Measurements from ENCODE around the gene TFEC. TPM values are rescaled to one million over a fixed set of nuclear protein-coding genes. Genes with fewer than 3 reads are reported as not detected.

TFEC gene
- polyA plus RNA-seq, 1 of the 3 experiments (the other 2 are of a cell fraction), result not detected

DNA sequence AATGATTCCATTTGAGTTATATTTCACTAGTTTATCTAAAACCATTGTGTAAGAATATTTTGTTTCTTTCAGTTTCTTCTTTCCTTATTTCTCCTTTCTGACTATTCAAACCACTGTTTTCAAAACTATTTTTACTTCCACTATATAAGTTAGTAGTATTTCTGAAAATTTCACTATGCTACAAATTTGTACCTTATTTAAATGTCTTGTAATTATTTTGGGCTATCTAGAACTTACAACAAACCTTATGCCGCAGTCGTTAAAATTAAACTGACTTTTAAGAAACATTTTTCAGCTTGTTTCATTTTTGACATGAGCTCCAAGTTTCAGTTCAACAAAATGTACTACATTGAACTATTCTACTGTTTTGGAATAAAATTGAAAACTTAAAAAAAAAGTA, 1.8 kb downstream of the TFEC start:
- TF ChIP-seq, protein P1, sequence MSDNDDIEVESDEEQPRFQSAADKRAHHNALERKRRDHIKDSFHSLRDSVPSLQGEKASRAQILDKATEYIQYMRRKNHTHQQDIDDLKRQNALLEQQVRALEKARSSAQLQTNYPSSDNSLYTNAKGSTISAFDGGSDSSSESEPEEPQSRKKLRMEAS (IDR thresholded peaks at IDR 0.05; ENCODE audit: low read depth), result no peak
- no peak for TF ChIP-seq TCF12 (IDR thresholded peaks at IDR 0.05)
- no peak for TF ChIP-seq GABPA (IDR thresholded peaks at IDR 0.05; ENCODE audit: low read depth)
- TF ChIP-seq MEF2A (IDR thresholded peaks at IDR 0.05; ENCODE audit: borderline replicate concordance, low read depth), result no peak
- TF ChIP-seq FOXJ3 (CRISPR knock-in tag; IDR thresholded peaks at IDR 0.05), result no peak
- no peaks in the 10 kb centered on the region for H3K9me2 ChIP-seq
- ChIA-PET CTCF (interaction anchor here (1.0 kb wide), 1 partner anchor 45 kb away, joined by 3 read pairs; no protein-coding TSS in a partner anchor), POLR2A (no interaction called here)
- no peaks in the 10 kb centered on the region for H3K27me3 ChIP-seq (ENCODE audit: insufficient read depth)
- 7% methylated on average over 2 of the region's 2 CpGs for WGBS (ENCODE audit: low lambda C conversion rate)
- H3F3A ChIP-seq (replicated peaks; ENCODE audit: insufficient read depth), result no peaks in the 10 kb centered on the region
- peaks cover 0 to 3% of the 10 kb centered on the region in 2 experiments; a peak in 1 of 4 replicates for H3K4me1 ChIP-seq (ENCODE audit: control insufficient read depth in 1 of 2, insufficient read depth in 2 of 2, low read depth in 1 of 2, low read length in 1 of 2)
- no peaks in the 10 kb centered on the region for H3K9me3 ChIP-seq
- no peak overlapping the region for H2AFZ ChIP-seq (ENCODE audit: low read depth)
- DNase-seq, result no peak
- no peak overlapping the region for H3K27ac ChIP-seq (ENCODE audit: low read depth in 2 of 2, low read length in 1 of 2)
- H3K4me3 ChIP-seq (ENCODE audit: low read depth in 2 of 2, low read length in 1 of 2), result no peak overlapping the region
- no peaks in the 10 kb centered on the region for H3K36me3 ChIP-seq (replicated peaks in 1 of 2; ENCODE audit: control insufficient read depth in 1 of 2, insufficient read depth in 2 of 2, low read length in 1 of 2)
- H3K9ac ChIP-seq, result no peak overlapping the region
- no peaks in the 10 kb centered on the region for H4K20me1 ChIP-seq (ENCODE audit: insufficient read depth)
- no peak overlapping the region for H3K4me2 ChIP-seq
- no peaks in the 10 kb centered on the region for H3K79me2 ChIP-seq (ENCODE audit: insufficient read depth)

DNA sequence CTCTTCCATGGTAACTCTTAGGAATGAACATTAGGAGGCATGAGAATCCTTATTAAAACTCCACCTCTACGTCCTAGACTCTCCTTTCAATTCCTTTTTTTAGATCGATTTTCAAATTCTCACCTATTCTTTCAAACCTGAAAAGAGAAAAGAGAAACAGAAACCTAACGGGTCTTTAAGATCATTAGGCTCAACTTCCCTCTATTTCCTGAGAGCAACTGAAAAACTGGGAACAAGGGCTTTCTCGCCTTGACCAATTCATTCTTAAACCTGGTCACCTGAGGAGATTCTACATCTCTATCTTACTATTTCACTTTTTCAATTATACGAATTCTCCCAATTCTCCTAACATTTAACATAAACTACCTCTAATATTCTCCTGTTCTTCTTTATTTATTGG, 2.8 kb downstream of the TFEC start:
- H3F3A ChIP-seq (replicated peaks; ENCODE audit: insufficient read depth), result no peaks in the 10 kb centered on the region
- no peak overlapping the region for H2AFZ ChIP-seq (ENCODE audit: low read depth)
- ChIA-PET CTCF (interaction anchor here (0.7 kb wide), 1 partner anchor 1925 kb away, joined by 3 read pairs; no protein-coding TSS in a partner anchor), POLR2A (no interaction called here)
- H3K9me3 ChIP-seq, result no peaks in the 10 kb centered on the region
- no peaks in the 10 kb centered on the region for H3K36me3 ChIP-seq (replicated peaks in 1 of 2; ENCODE audit: control insufficient read depth in 1 of 2, insufficient read depth in 2 of 2, low read length in 1 of 2)
- no peak overlapping the region for H3K9ac ChIP-seq
- no peak for DNase-seq
- H3K27me3 ChIP-seq (ENCODE audit: insufficient read depth), result no peaks in the 10 kb centered on the region
- peaks cover 0 to 3% of the 10 kb centered on the region in 2 experiments; a peak in 1 of 4 replicates for H3K4me1 ChIP-seq (ENCODE audit: control insufficient read depth in 1 of 2, insufficient read depth in 2 of 2, low read depth in 1 of 2, low read length in 1 of 2)
- H3K27ac ChIP-seq (ENCODE audit: low read depth in 2 of 2, low read length in 1 of 2), result no peak overlapping the region
- H3K4me3 ChIP-seq (ENCODE audit: low read depth in 2 of 2, low read length in 1 of 2), result no peak overlapping the region
- no peak overlapping the region for H3K4me2 ChIP-seq
- no peaks in the 10 kb centered on the region for H4K20me1 ChIP-seq (ENCODE audit: insufficient read depth)
- no peaks in the 10 kb centered on the region for H3K79me2 ChIP-seq (ENCODE audit: insufficient read depth)
- H3K9me2 ChIP-seq, result no peaks in the 10 kb centered on the region
- 4% methylated on average over 5 of the region's 5 CpGs for WGBS (ENCODE audit: low lambda C conversion rate)
- no peak for TF ChIP-seq TCF12 (IDR thresholded peaks at IDR 0.05)
- no peak for TF ChIP-seq FOSL2 (IDR thresholded peaks at IDR 0.05; ENCODE audit: borderline replicate concordance, low read depth)
- TF ChIP-seq JUND (IDR thresholded peaks at IDR 0.05), result no peak
- TF ChIP-seq, protein P2, sequence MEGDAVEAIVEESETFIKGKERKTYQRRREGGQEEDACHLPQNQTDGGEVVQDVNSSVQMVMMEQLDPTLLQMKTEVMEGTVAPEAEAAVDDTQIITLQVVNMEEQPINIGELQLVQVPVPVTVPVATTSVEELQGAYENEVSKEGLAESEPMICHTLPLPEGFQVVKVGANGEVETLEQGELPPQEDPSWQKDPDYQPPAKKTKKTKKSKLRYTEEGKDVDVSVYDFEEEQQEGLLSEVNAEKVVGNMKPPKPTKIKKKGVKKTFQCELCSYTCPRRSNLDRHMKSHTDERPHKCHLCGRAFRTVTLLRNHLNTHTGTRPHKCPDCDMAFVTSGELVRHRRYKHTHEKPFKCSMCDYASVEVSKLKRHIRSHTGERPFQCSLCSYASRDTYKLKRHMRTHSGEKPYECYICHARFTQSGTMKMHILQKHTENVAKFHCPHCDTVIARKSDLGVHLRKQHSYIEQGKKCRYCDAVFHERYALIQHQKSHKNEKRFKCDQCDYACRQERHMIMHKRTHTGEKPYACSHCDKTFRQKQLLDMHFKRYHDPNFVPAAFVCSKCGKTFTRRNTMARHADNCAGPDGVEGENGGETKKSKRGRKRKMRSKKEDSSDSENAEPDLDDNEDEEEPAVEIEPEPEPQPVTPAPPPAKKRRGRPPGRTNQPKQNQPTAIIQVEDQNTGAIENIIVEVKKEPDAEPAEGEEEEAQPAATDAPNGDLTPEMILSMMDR (IDR thresholded peaks at IDR 0.05), result no peak
- no peak for TF ChIP-seq MXI1 (IDR thresholded peaks at IDR 0.05; ENCODE audit: low read depth, low read length)
- TF ChIP-seq RXRA (IDR thresholded peaks at IDR 0.05; ENCODE audit: borderline replicate concordance, low read depth), result no peak
- TF ChIP-seq TEAD4 (IDR thresholded peaks at IDR 0.05; ENCODE audit: borderline replicate concordance, insufficient read depth), result no peak
- TF ChIP-seq, protein P3, sequence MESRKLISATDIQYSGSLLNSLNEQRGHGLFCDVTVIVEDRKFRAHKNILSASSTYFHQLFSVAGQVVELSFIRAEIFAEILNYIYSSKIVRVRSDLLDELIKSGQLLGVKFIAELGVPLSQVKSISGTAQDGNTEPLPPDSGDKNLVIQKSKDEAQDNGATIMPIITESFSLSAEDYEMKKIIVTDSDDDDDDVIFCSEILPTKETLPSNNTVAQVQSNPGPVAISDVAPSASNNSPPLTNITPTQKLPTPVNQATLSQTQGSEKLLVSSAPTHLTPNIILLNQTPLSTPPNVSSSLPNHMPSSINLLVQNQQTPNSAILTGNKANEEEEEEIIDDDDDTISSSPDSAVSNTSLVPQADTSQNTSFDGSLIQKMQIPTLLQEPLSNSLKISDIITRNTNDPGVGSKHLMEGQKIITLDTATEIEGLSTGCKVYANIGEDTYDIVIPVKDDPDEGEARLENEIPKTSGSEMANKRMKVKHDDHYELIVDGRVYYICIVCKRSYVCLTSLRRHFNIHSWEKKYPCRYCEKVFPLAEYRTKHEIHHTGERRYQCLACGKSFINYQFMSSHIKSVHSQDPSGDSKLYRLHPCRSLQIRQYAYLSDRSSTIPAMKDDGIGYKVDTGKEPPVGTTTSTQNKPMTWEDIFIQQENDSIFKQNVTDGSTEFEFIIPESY (IDR thresholded peaks at IDR 0.05; ENCODE audit: borderline replicate concordance, low read depth), result no peak
- no peak for TF ChIP-seq RAD21 (IDR thresholded peaks at IDR 0.05; ENCODE audit: low read length)
- no peak for TF ChIP-seq GATA2 (CRISPR knock-in tag; IDR thresholded peaks at IDR 0.05)
- TF ChIP-seq, protein P4, sequence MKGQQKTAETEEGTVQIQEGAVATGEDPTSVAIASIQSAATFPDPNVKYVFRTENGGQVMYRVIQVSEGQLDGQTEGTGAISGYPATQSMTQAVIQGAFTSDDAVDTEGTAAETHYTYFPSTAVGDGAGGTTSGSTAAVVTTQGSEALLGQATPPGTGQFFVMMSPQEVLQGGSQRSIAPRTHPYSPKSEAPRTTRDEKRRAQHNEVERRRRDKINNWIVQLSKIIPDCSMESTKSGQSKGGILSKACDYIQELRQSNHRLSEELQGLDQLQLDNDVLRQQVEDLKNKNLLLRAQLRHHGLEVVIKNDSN (IDR thresholded peaks at IDR 0.05; ENCODE audit: borderline replicate concordance, low read depth), result no peak
- TF ChIP-seq, protein P5, sequence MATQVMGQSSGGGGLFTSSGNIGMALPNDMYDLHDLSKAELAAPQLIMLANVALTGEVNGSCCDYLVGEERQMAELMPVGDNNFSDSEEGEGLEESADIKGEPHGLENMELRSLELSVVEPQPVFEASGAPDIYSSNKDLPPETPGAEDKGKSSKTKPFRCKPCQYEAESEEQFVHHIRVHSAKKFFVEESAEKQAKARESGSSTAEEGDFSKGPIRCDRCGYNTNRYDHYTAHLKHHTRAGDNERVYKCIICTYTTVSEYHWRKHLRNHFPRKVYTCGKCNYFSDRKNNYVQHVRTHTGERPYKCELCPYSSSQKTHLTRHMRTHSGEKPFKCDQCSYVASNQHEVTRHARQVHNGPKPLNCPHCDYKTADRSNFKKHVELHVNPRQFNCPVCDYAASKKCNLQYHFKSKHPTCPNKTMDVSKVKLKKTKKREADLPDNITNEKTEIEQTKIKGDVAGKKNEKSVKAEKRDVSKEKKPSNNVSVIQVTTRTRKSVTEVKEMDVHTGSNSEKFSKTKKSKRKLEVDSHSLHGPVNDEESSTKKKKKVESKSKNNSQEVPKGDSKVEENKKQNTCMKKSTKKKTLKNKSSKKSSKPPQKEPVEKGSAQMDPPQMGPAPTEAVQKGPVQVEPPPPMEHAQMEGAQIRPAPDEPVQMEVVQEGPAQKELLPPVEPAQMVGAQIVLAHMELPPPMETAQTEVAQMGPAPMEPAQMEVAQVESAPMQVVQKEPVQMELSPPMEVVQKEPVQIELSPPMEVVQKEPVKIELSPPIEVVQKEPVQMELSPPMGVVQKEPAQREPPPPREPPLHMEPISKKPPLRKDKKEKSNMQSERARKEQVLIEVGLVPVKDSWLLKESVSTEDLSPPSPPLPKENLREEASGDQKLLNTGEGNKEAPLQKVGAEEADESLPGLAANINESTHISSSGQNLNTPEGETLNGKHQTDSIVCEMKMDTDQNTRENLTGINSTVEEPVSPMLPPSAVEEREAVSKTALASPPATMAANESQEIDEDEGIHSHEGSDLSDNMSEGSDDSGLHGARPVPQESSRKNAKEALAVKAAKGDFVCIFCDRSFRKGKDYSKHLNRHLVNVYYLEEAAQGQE (IDR thresholded peaks at IDR 0.05; ENCODE audit: low read depth, low read length), result no peak
- TF ChIP-seq, protein P6, sequence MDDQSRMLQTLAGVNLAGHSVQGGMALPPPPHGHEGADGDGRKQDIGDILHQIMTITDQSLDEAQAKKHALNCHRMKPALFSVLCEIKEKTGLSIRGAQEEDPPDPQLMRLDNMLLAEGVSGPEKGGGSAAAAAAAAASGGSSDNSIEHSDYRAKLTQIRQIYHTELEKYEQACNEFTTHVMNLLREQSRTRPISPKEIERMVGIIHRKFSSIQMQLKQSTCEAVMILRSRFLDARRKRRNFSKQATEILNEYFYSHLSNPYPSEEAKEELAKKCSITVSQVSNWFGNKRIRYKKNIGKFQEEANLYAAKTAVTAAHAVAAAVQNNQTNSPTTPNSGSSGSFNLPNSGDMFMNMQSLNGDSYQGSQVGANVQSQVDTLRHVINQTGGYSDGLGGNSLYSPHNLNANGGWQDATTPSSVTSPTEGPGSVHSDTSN (IDR thresholded peaks at IDR 0.05), result no peak
- TF ChIP-seq YY1 (IDR thresholded peaks at IDR 0.05; ENCODE audit: low read depth), result no peak
- no peak for TF ChIP-seq RCOR1 (IDR thresholded peaks at IDR 0.05; ENCODE audit: low read length)
- no peak for TF ChIP-seq POLR2AphosphoS5 (IDR thresholded peaks at IDR 0.05; ENCODE audit: low read depth, low read length)
